ENCODE measurements around the gene EFCAB11.

Gene EFCAB11

GRCh38 chr14:89767861-89768268 lies 186.7 kb downstream of the EFCAB11 start:
- peak; percentile 26 for DNase-seq (ENCODE audit: low spot score)

GRCh38 chr14:89767131-89767530 lies 187.4 kb downstream of the EFCAB11 start:
- DNase-seq (ENCODE audit: low spot score), result no peak

GRCh38 chr14:89765346-89765745 lies 189.2 kb downstream of the EFCAB11 start:
- DNase-seq (ENCODE audit: low spot score), result no peak

- DNase-seq (ENCODE audit: low spot score), result no peak
Observed at GRCh38 chr14:89760086-89760485, 194.4 kb downstream of the EFCAB11 start.

- no peak for DNase-seq (ENCODE audit: low spot score)
Observed at GRCh38 chr14:89757313-89757939, 197.1 kb downstream of the EFCAB11 start.

- DNase-seq (ENCODE audit: low spot score), result no peak
Observed at GRCh38 chr14:89755816-89756215, 198.7 kb downstream of the EFCAB11 start.

- DNase-seq (ENCODE audit: low spot score), result no peak
Observed at GRCh38 chr14:89753828-89754412, 200.6 kb downstream of the EFCAB11 start.

GRCh38 chr14:89750908-89751392 lies 203.6 kb downstream of the EFCAB11 start:
- no peak for DNase-seq (ENCODE audit: low spot score)

- no peak for DNase-seq (ENCODE audit: low spot score)
Observed at GRCh38 chr14:89750281-89750755, 204.2 kb downstream of the EFCAB11 start.

- DNase-seq (ENCODE audit: low spot score), result no peak
Observed at GRCh38 chr14:89748004-89748403, 206.5 kb downstream of the EFCAB11 start.

GRCh38 chr14:89747126-89747525 lies 207.4 kb downstream of the EFCAB11 start:
- no peak for DNase-seq (ENCODE audit: low spot score)

GRCh38 chr14:89746654-89747053 lies 207.9 kb downstream of the EFCAB11 start:
- DNase-seq (ENCODE audit: low spot score), result no peak

GRCh38 chr14:89746135-89746534 lies 208.4 kb downstream of the EFCAB11 start:
- DNase-seq (ENCODE audit: low spot score), result no peak
